GM23248 (cell line): Measurements from ENCODE around the gene POLR3A.

Experiments used
- EZH2 ChIP-seq: fragments of 200-600 bp; sonication (generic); IDR thresholded peaks from 2 replicates; pipeline ENCODE4 v1.6.1; 2018; ENCODE audit warnings: antibody characterized with exemption, mild to moderate bottlenecking; ENCODE audit not compliant: insufficient read depth, poor library complexity, severe bottlenecking
- EZH2phosphoT487 ChIP-seq: fragments of 200-600 bp; sonication (generic); IDR thresholded peaks from 2 replicates; pipeline ENCODE4 v1.6.1; 2018; ENCODE audit warnings: antibody characterized with exemption, moderate library complexity, mild to moderate bottlenecking, low read depth; ENCODE audit not compliant: insufficient read depth

DNA sequence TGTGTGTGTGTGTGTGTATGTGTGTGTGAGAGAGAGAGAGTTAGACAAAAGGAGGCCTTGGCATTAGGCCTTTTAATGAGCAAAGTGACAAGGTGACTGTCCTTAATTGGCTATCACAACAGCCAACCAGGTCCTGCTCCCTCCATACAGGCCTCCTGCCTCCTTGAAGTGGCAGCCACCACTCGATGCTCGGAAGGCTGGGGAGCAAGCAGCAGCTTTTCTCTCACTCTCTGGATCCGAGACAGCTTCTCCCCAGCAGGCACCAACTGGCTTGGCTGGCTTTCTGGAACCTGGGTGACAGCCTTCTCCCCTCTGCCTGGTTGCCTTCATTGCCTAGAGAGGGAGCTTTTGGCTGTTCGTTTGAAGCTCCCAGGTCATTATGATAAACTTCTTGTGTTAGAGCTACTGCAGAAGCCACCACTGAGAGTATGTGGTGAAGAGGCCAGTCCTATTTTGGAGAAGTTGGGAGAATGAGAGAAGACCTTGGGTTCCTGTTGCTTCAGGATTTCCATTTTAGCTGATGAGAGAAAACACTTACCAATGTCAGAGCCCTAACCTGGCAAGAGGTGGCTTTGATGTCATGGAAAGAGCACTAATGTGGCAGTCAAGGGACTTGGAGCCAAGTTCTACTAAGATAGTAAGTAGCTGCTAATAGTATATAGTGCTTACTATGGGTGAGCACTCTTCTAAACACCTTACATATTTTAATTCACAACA lies 42.0 kb upstream of the POLR3A start:
- TF ChIP-seq EZH2 (no peak), EZH2phosphoT487 (no peak)
